HEK293T (cell line): ENCODE data around the gene PPP1CC.

Experiments used
- CTCF ChIA-PET: fragments of 350-600 bp; formaldehyde crosslinking; extraction: SDS; loops from one replicate; lab custom pipeline; 2021; ENCODE audit warnings: antibody characterized with exemption, inconsistent platforms; lab: Yijun Ruan, JAX
- POLR2A ChIA-PET: fragments of 350-600 bp; formaldehyde crosslinking; extraction: SDS; loops from one replicate; lab custom pipeline; 2020; ENCODE audit warnings: antibody characterized with exemption, inconsistent platforms; lab: Yijun Ruan, JAX
- DNase-seq: peaks from one replicate; pipeline ENCODE4 v3.0.0; 2012; ENCODE audit warnings: mixed read lengths; ENCODE audit errors: extremely low spot score
- ARNT ChIP-seq: fragments of 450-650 bp; IDR thresholded peaks from 2 replicates; pipeline ENCODE4 v1.6.1; 2017; ENCODE audit warnings: mild to moderate bottlenecking
- BHLHE40 ChIP-seq: fragments of 450-650 bp; IDR thresholded peaks from 2 replicates; pipeline ENCODE4 v1.6.1; 2016; ENCODE audit warnings: mild to moderate bottlenecking, moderate library complexity, borderline replicate concordance
- CTBP1 ChIP-seq: fragments of 450-650 bp; IDR thresholded peaks from 2 replicates; pipeline ENCODE4 v1.6.1; 2016; ENCODE audit warnings: borderline replicate concordance
- ELF4 ChIP-seq: fragments of 450-650 bp; IDR thresholded peaks from 2 replicates; pipeline ENCODE4 v1.6.1; 2017; ENCODE audit warnings: antibody characterized with exemption
- FOXA1 ChIP-seq: fragments of 450-650 bp; IDR thresholded peaks from 2 replicates; pipeline ENCODE4 v1.6.1; 2016; ENCODE audit warnings: mild to moderate bottlenecking
- FOXK2 ChIP-seq: fragments of 450-650 bp; IDR thresholded peaks from 2 replicates; pipeline ENCODE4 v1.6.1; 2016; ENCODE audit warnings: mild to moderate bottlenecking
- FOXM1 ChIP-seq: fragments of 450-650 bp; IDR thresholded peaks from 2 replicates; pipeline ENCODE4 v1.6.1; 2017; ENCODE audit warnings: mild to moderate bottlenecking, borderline replicate concordance
- HDGF ChIP-seq: fragments of 450-650 bp; IDR thresholded peaks from 2 replicates; pipeline ENCODE4 v1.6.1; 2017; ENCODE audit warnings: antibody characterized with exemption, borderline replicate concordance
- L3MBTL2 ChIP-seq: fragments of 450-650 bp; conservative IDR thresholded peaks from 2 replicates; pipeline ENCODE4 v1.6.1; 2016; ENCODE audit warnings: mild to moderate bottlenecking
- LEF1 ChIP-seq: fragments of 450-650 bp; IDR thresholded peaks from 2 replicates; pipeline ENCODE4 v1.6.1; 2017; ENCODE audit warnings: mild to moderate bottlenecking, borderline replicate concordance
- NFRKB ChIP-seq: fragments of 450-650 bp; IDR thresholded peaks from 2 replicates; pipeline ENCODE4 v1.6.1; 2016; ENCODE audit warnings: mild to moderate bottlenecking, moderate library complexity
- SP1 ChIP-seq: fragments of 450-650 bp; IDR thresholded peaks from 2 replicates; pipeline ENCODE4 v1.6.1; 2017
- SUZ12 ChIP-seq: fragments of 450-650 bp; IDR thresholded peaks from 2 replicates; pipeline ENCODE4 v1.6.1; 2016; ENCODE audit warnings: mild to moderate bottlenecking
- TARDBP ChIP-seq: fragments of 450-650 bp; IDR thresholded peaks from 2 replicates; pipeline ENCODE4 v1.6.1; 2016
- ZNF384 ChIP-seq: fragments of 450-650 bp; IDR thresholded peaks from 2 replicates; pipeline ENCODE4 v1.6.1; 2016
- TF ChIP-seq, protein P1 (sequence below): fragments of 450-650 bp; IDR thresholded peaks from 2 replicates; pipeline ENCODE4 v1.6.1; 2016

Gene PPP1CC

DNA sequence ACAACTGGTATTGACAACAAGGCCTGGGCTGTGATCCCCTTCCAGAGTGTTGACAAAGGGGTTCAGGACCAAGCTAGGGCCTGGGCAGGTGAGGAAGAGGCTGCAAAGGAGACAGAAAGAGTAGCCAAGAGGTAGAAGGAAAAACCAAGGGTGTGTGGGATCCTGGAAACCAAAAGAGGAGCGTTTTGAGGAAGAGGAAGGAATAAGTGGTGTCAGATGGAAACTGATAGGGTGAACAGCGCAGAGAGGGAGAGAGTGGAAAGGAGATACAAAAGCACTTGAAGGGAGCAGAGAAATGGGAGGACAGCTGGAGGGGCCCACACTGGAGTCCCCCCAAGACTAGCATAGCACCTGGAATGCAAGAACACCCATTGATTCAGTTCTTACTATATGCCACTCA is 45.5 kb downstream of the PPP1CC start:
- ChIA-PET POLR2A (no interaction called here), CTCF (no interaction called here)
- no peak for DNase-seq
- TF ChIP-seq, protein P1, sequence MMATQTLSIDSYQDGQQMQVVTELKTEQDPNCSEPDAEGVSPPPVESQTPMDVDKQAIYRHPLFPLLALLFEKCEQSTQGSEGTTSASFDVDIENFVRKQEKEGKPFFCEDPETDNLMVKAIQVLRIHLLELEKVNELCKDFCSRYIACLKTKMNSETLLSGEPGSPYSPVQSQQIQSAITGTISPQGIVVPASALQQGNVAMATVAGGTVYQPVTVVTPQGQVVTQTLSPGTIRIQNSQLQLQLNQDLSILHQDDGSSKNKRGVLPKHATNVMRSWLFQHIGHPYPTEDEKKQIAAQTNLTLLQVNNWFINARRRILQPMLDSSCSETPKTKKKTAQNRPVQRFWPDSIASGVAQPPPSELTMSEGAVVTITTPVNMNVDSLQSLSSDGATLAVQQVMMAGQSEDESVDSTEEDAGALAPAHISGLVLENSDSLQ: no peak
- TF ChIP-seq ELF4 (no peak), FOXA1 (no peak), L3MBTL2 (no peak), ARNT (no peak), TARDBP (no peak)

DNA sequence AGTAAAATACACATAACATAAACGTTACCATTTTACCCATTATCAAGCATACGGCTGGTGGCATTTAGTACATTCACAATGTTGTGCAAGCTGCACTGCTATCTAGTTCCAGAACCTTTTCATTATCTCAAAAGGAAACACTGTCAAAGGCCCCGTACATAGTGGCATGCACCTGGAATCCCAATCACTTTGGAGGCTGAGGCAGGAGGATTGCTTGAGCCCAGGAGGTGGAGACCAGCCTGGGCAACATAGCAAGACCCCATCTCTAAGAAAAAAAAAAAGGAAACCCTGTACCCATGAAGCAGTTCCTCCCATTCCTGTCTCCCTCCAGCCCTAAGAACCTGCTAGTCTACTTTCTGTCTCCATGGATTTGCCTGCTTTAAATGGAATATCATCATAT is 46.4 kb downstream of the PPP1CC start:
- POLR2A ChIA-PET: no interaction called here
- DNase-seq: no peak
- TF ChIP-seq NFRKB: no peak
- CTCF ChIA-PET: interaction anchor here (0.7 kb wide), 2 partner anchors 133 to 158 kb away, joined by 3 read pairs; no protein-coding TSS in a partner anchor

DNA sequence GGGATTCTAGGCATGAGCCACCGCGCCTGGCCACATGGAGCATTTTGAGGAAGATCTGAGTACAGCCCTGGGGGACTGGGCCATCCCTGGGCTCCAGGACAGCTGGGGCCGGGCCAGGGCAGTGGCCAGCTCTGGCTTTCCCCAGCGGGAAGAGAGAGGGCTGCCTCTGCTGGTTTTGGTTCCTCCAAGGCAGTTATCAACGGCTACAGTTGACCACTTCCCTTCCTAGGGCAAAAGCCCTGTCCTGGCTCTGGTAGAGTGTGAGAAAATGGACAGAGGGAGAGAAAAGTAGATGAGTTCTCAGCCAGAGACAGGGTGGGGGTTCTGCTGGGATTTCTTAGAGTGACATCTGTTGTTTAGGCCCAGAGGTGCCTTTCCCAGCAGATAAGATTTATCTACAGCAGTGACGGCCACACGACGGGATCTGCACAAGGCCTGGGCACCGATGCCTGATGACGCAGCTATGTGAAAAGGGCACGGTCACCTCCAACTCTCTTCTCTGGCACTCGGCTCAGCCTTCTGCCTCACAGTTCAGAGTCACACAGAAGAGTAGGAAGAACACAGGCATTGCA is 48.3 kb downstream of the PPP1CC start:
- CTCF ChIA-PET: interaction anchor here (1.1 to 1.5 kb wide), 2 partner anchors 16 to 40 kb away, joined by 3 read pairs; no protein-coding TSS in a partner anchor
- no peak for TF ChIP-seq HDGF
- TF ChIP-seq L3MBTL2: no peak
- TF ChIP-seq BHLHE40: no peak
- TF ChIP-seq ARNT: no peak
- TF ChIP-seq LEF1: no peak
- no peak for TF ChIP-seq CTBP1
- TF ChIP-seq ELF4: no peak
- no peak for TF ChIP-seq SUZ12
- no peak for TF ChIP-seq SP1
- TF ChIP-seq FOXM1: no peak
- no peak for TF ChIP-seq FOXK2
- no peak for TF ChIP-seq ZNF384
- TF ChIP-seq FOXA1: no peak
- TF ChIP-seq, protein P1: no peak
- TF ChIP-seq NFRKB: no peak
- TF ChIP-seq TARDBP: no peak
- POLR2A ChIA-PET: no interaction called here
- no peak for DNase-seq

DNA sequence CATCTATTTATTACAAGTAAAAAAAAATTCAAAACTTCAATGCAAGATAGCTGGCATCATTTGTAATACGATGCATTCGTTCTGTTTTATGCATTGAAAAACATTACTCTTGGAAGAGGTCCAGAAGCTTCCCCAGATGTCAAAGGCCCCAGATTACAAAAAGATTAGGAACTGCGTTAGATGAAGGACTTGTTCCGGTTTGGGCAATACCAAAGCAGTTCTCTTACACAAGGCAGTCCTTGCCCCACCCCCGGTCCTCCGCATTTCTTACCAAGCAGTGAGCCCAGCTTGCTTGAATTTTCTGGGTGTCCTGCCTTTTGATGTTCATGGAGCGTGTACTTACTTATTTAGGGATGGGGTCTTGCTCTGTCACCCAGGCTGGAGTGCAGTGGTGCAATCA is 49.0 kb downstream of the PPP1CC start:
- TF ChIP-seq LEF1 (no peak), NFRKB (no peak), ELF4 (no peak), SP1 (no peak), HDGF (no peak), FOXA1 (no peak), FOXM1 (no peak), SUZ12 (no peak), CTBP1 (no peak), BHLHE40 (no peak), TARDBP (no peak)
- DNase-seq: no peak
- ChIA-PET POLR2A (no interaction called here), CTCF (interaction anchor here (1.1 to 1.5 kb wide), 2 partner anchors 15 to 40 kb away, joined by 3 read pairs; no protein-coding TSS in a partner anchor)

DNA sequence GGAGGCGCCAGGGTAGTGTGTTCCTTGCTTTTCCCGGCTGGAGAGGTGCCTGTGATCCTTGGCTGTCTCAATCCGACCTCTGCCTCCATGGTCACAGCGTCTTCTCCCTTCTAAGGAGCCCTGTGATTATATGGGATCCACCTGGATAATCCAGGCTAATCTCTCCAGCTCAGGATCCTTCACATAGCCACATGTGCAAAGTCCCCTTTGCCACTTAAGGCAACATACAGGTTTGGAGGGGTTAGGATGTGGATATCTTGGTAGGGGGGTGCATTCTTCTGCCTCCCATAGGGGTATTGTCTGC is 52.6 kb downstream of the PPP1CC start:
- ChIA-PET POLR2A (no interaction called here), CTCF (no interaction called here)
- no peak for DNase-seq
- TF ChIP-seq FOXK2 (no peak), ZNF384 (no peak), L3MBTL2 (no peak)

DNA sequence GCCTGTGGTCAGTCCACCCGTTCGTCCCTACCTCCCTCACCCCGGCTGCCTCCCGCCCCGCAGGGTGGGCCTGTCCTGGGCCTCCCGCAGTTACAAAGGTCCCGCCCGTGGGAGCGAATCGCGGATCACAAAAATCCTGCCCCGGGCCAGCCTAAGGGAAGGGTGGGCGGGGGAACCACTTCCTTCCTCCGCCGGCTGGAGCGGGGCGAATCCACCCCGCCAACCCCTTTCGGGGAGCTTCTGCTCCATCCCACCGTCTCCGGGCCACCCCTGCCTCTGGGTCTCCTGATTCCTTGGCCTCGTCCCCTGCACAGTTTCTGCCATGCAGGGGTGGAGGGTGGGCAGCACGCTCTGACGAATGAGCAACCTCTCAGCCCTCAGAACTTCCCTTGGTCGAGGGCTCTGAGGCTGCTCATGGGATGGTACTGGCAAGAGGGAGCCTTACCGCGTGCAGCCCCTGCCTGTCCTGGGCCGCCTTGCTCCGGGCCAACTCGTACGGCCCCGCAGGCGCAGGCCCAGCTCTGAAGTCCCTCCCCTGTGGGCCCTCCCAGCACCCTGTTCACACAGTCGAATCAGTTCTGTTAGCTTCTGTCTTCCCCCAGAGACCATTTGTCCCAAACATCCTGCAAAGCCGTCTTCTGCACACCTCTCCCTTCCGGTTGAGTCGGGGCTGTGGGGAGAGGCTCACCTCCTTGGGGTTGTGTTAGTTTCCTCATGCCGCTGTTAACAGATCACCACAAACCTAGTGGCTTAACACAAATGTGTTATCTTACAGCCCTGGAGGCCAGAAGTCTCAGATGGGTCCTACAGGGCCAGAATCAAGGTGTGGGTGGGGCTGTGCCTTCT is 53.2 kb downstream of the PPP1CC start:
- no peak for TF ChIP-seq L3MBTL2
- no peak for TF ChIP-seq CTBP1
- TF ChIP-seq FOXK2: no peak
- no peak for TF ChIP-seq BHLHE40
- no peak for TF ChIP-seq NFRKB
- no peak for DNase-seq
- POLR2A ChIA-PET: no interaction called here
- CTCF ChIA-PET: interaction anchor here (0.6 kb wide), 1 partner anchor 630 kb away, joined by 3 read pairs; no protein-coding TSS in a partner anchor

DNA sequence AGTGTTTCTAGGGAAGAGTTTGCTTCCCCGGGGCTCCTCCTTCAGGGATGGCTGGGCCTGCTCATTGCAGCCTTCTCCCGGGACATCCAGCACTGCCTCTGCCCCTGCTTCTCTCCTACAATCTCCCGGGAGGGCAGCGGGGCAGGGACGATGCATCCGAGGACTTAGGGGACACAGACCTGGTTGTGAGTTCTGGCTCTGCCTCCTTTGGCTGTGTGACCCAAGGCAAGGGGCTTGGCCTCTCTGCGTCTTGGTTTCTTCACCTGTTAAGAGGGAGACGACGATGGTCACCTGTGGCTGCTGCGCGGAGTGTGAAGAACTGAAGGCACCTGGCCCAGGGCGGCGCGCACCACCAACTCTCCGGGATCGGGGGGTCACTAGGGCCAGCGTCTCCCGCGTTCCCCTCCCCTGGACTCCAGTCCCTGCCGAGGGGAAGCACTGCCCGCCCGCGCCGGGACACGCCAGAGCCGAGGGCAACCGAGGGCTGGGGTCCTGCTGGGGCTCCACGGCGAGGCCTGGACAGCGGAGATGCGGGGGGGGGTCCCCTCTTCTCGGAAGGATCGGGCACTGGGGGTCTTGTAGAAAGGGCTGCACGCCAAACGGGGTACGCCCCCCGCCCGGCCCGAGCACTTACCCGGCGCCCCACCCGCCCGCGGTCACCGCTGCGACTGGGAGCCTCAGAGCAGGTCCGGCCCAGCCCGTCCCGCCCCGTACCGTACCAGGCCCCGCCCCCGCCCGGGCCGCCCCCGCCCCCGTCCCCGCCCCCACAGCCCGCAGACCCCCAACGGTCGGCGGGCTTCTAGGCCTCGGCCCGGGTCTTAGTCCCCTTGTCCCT is 54.0 kb downstream of the PPP1CC start, which contains the start of gene HVCN1:
Gene HVCN1, minus strand, starts transcription at position 670 of the 835 bp plus-strand sequence. CDS start 5,870 bp downstream, outside the sequence.
- ChIA-PET CTCF (no interaction called here), POLR2A (no interaction called here)
- no peak for DNase-seq
- no peak for TF ChIP-seq FOXM1
- TF ChIP-seq LEF1: no peak
- TF ChIP-seq FOXA1: no peak
- no peak for TF ChIP-seq FOXK2
- TF ChIP-seq L3MBTL2: no peak
- TF ChIP-seq ARNT: no peak
- no peak for TF ChIP-seq SP1
- TF ChIP-seq, protein P1: no peak
- TF ChIP-seq BHLHE40: no peak
- TF ChIP-seq CTBP1: no peak
- no peak for TF ChIP-seq ELF4
- no peak for TF ChIP-seq TARDBP
- TF ChIP-seq HDGF: no peak
- no peak for TF ChIP-seq NFRKB
- TF ChIP-seq ZNF384: no peak
- no peak for TF ChIP-seq SUZ12
